GM21423 (cell line): Measurements from ENCODE around the gene SYT5.
"Not testable (repeated sequence)": the region's sequence is repeated elsewhere in the genome, so short reads cannot be mapped to it uniquely, and the experiment has no call there.

Experiments
- ATAC-seq: cut with Tn5 transposase; IDR thresholded peaks from one replicate; pipeline ENCODE4 v1.9.1; 2021; ENCODE audit warnings: mild to moderate bottlenecking, moderate library complexity; ENCODE audit not compliant: unreplicated experiment

SYT5 gene

DNA sequence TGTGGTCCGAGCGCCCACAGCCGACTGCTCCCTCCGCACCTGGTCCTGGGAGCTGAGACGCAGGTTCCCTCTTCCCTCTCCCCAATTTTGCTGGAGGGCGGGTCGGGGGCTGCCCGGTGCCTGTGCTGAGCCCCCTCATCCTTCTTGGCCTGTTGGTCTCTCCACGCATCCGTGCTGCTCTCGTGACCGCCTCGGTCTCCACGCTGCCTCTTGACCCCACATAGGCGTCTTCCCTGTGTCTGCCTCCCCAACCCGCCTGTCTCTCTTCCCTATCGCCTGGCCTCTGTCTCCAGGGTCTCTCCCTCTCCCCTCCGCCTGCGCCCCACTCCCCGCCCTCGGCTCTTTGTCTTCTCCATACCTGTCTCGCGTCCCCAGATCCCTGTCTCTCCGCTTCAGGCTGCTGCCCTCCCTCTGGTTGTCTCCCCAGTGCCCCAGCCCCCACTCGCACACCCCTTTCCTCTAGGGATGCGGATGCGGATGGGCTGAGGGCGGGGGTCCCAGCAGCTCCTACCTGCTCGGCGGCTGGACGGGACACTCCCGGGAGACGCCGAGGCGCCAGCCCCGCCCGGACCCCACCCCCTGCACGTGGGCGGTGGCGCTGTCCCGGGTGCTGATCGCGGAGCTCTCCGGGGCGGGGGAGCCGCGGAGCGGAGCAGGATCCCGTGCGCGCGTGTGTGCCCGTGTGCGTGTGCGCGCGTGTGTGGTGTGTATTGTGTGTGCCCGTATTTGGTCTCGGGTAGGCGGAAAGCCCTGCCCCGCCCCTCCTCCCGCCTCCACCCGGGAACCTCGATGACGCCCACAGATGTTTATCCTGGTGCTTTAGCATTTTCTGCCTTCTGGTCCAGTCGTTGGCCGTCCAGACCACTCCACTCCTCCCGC lies at the start of gene SYT5:
SYT5 (minus strand) TSS at position 684 of the 879 bp plus-strand sequence. CDS start 1,248 bp downstream, outside the sequence.
- peak; percentile 4 for ATAC-seq

DNA sequence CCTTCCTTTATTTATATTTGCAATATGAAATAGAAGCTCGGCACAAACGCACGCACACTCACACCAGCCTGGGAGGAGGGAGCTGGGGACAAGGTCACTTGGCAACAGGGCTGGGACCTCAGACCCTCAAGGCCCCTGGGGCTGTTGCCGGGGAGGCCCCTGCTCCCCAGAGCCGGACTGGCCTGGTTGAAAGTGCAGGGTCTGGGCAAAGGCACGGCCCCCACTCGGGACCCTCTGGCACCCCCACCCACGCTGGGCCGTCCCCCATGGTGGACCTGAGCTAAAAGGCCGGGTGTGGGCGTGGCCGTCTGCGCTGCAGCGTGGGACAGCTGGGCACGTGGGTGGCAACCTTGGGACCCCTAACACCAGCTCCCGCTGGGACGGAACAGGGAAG lies 49.7 kb upstream of the SYT5 start:
- ATAC-seq, result no peak

DNA sequence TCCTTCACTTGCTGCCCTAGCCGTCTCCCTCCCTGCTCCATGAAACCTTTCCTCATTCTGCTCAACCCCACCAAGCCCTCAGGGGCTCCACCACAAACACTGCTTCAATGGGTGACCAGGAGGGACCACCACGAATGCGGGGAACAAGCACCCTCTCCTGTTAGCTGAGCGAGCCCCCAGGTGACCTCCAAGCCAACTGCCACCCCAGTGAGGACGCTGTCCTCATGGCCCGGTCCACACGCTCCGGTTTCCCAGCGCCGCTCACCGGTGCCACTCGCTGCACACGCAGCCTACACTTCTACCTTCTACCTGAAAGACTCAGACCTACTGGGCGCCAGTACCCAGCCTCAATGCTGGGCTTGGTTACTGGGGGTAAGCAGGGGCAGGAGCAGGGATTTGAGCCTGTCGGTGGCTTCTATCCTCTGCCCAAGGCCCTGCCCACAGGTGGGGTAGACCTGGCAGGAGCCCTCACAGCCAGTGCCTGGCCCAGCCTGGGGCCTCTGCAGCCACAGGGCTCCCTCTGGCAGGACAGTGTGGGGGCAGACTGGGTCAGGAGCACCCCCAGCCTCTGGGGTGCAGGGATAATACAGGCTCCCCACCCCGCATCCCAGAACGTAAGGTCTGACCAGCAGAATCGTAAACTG lies 49.2 kb upstream of the SYT5 start:
- ATAC-seq, result no peak

DNA sequence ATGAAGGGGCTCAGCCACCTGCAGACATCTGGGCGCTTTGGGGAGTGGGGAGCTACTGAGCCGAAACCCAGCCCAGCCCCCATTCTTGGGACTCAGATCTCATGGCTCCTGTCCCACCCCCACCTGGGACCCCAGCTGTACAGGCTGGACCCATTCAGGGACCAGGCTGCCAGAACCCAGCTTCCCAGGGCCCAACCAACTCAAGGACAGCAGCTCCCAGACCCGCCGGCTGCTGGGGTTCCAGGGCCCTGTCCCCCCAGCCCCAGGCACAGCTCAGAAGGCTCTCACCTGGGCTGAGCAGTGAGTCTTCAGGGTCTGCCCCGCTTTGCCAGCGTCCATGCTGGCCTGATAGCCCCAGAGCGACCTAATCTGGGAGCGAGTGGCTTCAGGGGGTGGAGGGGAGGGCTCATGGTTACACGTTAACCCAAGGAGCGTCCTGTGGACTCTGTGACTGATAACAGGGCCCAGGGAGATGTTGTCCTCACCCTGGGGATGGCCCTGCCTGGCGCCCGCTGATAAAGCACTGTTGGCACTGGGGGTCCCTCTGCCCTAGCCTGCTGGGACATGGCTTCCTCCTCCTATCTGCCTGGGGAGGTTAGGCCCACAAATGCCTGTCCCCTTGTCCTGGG lies 48.4 kb upstream of the SYT5 start, which contains the start of gene TMEM86B:
TMEM86B (minus strand) TSS at position 361 of the 629 bp plus-strand sequence; CDS start at position 339, 22 bp downstream.
- no peak for ATAC-seq

DNA sequence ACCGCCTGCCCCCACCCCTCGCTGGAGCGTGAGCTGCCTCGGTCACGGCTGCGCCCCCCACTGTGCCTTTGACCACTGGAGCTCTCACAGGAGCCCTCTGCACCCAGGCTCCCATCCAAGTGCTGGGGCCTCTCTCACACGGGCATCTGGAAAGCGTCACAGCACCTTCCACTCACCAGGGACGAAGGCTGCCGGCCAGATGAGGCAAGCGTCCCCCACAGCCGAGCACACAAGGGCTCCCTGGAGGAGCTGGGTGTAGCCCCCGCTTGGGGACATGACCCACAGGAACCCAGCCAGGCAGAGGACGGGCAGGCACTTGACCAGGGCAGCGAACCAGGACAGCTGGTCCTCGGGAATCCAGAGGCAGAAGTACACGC lies 47.9 kb upstream of the SYT5 start:
- no peak for ATAC-seq

DNA sequence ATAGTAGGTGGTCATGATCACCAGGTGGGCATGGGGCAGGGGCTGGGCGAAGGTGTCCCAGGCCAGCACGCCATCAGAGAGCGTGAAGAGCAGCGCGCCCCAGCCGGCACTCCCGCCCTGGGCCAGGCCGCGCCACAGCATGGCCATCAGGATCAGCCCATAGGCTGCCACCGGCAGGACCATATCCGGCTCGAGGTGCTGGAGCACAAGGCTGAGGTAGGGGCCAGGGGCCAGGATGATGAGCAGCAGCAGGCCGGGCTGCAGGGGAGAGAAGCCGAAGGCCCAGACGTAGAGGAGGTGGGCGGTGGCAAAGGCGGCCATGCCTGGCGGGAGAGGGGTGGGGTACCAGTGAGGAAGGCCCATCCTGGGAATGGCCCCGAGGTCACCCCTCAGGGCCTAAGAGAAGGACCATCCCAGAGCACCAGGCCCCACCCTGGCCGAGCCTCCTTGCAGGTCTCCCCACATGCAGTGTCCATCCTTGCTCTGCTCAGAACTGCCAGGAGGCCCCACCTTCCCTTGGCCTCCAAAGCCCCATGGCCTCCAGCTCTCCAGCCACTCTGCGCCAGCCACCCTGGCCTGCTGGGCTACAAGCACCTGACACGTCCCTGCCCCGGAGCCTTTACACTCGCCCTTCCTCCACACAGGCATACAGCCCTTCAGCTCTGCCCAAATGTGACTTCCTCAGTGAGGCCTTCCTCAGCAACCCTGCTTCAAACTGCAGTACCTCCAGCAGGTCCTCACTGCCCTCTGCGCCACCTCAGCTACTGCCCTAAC lies 47.3 kb upstream of the SYT5 start:
- no peak for ATAC-seq

DNA sequence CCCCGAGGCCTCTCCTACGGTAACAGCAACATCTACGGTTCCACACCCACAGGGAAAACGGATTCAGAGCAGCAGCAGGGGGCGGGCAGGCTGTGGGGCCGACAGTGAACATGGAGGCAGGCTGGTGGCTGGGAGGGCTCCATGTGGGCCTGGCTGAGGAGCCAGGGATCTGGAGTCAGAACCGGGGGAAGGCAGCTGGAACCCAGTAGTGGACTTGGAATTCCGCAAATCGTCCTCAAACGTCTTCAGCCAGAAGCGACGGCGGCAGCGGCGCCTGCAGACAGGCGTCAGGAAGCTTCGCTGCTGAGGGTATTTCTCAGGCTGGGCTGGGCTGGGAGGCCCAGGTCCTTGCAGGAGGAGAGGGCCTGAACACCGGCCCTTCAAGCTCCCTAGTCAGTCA lies 46.7 kb upstream of the SYT5 start:
- no peak for ATAC-seq

DNA sequence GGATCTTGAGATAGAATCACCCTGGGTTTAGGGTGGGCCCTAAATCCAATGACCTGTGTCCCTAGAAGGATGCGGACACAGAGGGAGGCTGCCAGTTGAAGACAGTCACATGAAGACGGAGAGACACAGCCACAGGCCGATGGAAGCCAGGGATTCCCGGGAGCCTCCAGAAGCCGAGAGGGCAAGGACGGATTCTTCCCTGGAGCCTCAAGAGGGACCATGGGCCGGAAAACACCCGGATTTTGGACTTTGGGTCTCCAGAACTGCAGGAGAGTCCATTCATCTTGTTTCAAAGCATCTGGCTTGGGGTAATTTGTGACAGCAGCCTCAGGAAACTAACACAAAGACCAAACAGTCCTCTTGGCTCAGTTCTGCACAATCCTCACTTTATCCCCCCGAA lies 46.2 kb upstream of the SYT5 start:
- ATAC-seq, result no peak

DNA sequence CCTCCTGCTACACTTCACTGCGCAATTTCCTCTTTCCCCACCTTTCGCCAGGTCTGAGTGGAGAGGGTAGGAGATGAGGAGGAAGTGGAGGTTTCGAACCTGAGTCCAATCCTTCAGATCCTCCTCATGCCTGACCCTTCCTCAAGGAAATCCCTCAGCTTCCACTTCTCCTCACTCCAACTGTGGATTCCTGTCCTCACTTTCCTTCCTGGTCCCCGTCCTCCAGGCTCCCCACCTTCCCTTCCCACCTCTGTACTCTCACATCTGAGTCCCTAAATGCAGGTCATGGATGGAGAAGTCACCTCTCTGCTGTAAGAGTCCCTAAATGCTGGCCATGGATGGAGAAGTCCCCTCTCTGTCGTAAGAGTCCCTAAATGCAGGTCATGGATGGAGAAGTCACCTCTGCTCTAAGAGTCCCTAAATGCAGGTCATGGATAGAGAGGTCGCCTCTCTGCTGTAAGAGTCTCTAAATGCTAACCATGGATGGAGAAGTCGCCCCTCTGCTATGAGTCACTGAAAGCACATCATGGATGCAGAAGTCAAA lies 45.4 kb upstream of the SYT5 start:
- no peak for ATAC-seq

DNA sequence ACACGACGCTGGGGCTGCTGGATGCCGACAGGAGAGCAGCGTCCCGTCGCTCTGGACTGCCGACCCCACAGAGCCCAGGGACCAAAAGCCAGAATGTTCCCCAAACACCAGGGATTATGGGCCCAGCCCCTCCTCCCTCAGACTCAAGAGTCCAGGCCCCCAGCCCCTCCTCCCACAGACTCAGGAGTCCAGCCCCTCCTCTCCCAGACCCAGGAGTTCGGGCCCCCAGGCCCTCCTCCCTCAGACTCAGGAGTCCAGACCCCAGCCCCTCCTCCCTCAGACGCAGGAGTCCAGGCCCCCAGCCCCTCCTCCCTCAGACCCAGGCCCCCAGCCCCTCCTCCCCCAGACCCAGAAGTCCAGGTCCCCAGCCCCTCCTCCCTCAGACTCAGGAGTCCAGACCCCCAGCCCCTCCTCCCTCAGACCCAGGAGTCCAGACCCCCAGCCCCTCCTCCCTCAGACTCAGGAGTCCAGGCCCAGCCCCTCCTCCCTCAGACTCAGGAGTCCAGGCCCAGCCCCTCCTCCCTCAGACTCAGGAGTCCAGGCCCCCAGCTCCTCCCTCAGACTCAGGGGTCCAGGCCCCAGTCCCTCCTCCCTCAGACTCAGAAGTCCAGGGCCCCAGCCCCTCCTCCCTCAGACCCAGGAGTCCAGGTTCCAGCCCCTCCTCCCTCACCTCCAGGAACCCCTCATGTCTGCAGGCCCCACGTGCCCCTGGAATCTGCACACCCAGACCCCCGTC lies 44.8 kb upstream of the SYT5 start:
- not testable (repeated sequence) for ATAC-seq

DNA sequence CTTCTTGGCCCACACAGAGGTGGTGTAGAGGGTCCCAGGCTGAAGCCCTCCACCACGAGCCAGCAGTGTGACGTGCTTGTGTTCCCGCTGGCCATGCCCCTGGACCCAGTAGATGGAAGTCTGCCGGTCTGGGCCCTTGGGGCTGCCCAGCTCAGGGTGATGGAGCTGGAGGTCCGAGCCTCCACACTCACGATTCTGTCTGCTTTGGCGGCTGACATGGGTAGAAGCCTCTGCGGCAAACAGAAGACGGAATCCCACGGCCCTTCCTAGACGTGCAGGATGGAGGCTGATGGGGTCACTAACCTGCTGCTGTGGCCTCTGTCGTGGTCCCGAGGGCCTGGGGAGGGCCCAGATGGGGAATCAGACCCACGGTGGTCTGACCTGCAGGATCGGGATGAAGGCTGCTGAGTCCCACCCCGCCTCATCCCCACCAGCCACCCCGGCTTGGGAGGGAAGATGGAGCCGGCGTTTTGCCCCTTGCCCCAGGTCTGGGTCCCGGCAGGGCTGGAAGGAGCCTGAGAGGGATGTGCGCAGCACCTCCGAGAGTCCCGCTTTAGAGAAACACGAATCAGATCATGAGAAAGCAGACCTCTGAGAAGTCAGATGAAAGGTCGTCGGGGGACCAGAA lies 44.1 kb upstream of the SYT5 start:
- no peak for ATAC-seq

DNA sequence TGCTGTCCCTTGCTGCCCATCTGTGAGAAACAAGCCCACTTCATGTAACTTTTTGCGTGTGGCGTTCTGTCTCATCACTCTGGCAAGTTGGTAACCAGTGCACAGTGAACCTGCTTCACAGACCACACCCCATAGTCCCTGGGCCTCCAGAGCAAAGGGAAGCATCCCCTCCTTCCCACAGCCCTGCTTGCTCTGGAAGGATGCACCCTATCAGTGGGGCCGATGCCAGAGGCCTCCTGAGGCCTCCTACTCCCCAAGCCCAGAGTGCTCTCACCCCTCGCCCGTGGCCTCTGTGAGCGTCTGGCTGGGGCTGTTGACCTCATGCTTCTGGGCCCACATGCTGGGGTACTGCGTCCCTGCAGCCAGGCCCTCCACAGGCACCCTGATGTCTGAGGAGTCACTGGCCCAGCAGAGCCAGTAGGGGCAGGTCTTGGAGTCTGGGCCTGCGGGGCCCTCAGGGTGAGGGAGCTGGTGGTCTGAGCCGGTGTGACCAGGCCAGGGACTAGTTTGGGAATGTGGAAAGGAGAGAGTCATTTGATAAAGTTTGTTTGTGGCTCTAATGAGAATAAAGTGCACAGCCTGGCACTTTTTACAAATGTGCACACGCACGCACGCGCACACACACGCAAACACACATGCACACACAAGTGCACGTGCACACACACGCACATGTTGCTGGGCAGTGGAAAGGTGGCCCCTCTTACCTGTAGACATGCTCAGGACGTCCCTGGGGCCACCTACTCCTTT lies 43.4 kb upstream of the SYT5 start:
- ATAC-seq, result no peak

DNA sequence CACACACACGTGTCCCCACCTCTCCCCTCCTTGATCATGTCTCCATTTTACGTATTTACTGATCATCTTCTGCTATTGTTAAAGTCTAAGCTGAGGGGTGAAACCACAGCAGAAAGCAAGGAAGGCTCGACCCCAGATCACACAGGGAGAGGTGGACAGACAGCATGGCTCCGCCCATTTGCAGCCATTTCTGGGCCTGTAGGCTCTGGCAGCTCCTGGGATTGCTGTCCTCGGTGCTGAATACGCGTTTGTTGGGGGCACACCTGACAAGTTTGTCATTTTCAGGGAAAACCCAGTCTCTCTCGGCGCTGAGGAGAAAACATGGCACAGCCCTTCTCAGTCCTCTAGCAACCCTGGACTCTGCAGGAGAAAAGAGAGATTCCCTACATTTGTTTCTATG lies 40.4 kb upstream of the SYT5 start:
- ATAC-seq, result no peak

DNA sequence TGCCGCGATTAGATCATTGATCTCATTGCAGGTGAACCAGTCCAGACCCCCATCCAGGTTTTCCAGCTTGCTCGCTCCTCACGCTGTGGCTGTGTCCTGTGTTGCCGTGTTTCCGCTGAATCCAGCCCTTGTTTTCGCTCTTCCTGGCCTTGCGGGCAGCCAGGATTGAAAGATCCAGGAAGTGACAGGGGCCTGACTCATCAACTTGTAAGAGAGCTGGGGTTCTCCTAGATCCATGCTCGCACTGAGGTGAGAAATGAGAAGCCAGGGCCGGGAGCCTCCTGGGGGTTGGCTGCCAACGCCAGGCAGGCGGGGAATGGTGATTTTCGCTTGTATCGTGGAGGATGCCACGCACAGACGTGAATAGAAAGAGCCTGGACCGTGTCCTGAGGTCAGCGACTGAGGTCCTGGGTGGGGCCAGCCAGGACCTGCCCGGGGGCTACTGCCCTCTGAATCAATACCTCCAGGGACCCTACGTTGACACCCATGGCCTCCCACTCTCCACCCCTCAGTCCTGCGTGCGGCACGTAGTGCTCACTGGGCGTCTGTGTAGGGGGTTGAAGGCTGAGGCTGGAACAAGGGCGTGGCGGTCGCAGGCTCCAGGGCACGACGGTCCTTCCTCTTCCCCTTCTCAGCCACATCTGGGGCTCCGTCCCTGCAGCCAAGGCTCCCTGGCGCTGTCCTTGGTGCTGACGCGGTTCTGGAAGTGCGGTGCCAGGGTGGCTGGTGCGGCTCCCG lies 36.5 kb upstream of the SYT5 start:
- ATAC-seq, result no peak

DNA sequence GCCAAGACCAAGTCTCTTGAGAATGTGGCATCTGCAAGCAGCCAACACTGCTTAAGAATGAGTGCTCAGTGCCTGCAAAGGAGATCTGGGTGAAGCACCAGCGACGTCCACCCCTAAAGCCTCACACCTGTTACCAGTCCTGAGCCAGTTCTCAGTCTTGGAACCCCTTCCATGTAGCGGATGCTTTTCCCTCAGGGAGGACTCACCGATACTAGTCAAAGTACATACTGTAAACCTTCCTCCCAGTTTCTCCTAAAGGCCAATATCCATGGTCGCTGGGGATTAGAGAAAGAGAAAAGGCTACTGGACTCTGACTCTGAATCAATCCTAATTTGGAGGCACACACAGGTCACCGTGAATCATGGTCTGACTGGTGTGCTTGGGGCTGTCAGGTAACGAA lies 33.5 kb upstream of the SYT5 start:
- ATAC-seq, result no peak

DNA sequence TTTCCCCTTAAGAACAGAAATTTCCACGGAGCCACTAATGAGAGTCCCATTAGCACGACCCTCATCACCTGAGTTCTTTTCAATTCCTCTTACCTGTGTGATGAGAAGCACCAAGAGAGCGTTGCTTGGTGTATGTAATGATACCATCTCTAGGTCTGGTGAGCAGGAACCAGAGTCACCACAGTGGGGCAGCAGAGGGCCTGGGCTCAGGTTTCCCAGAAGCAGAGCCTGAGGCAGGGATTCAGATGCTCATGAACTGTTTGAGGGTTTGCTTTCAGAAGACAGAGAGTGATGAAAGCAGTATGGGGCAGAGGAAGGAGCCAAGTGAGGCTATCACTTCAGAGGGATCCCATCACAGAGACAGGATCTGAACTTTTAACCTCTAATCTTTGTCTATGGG lies 32.4 kb upstream of the SYT5 start:
- ATAC-seq, result no peak

DNA sequence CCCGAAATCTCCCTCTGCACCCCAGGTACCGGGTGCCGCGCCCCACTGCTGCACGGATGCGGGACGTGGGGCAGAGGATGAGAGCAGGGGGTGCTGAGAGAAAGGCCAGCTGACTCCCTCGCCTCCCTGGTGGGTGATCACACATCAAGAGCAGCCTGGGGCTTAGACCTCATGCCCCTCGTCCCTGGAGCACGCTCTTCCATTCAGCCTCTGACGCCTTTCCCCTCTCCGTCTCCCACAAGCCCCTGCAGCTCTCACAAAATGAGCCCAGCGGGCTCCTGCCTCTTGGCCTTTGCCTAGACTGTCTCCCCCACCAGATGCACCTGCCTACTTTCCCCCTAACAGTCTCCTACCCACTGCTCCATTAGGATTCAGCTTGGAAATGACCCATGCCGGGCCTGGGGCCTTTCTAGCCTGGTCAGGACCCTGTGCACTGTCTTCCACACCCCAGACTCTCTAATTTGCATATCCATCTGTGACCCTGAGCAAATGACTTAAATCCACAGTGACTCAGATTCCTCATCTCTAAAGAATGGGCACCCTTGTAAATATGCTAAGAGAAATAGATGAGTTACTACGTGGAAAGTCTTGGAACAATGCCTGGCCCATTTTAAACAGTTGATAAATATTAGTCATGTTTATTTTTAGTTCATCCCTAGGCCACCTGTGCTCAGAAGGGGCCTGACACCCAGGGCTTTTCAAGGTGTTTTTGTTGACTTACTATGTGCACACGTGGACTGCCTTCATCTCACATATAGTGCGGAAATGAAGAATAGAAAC lies 29.8 kb upstream of the SYT5 start:
- ATAC-seq, result no peak
